ENCODE results near the gene TMEM214. TPM values are rescaled to one million over a fixed set of nuclear protein-coding genes. Genes with fewer than 3 reads are reported as not detected.

The TMEM214 gene
- polyA plus RNA-seq, 1 donor from 2014 or later = 10.3 TPM

DNA sequence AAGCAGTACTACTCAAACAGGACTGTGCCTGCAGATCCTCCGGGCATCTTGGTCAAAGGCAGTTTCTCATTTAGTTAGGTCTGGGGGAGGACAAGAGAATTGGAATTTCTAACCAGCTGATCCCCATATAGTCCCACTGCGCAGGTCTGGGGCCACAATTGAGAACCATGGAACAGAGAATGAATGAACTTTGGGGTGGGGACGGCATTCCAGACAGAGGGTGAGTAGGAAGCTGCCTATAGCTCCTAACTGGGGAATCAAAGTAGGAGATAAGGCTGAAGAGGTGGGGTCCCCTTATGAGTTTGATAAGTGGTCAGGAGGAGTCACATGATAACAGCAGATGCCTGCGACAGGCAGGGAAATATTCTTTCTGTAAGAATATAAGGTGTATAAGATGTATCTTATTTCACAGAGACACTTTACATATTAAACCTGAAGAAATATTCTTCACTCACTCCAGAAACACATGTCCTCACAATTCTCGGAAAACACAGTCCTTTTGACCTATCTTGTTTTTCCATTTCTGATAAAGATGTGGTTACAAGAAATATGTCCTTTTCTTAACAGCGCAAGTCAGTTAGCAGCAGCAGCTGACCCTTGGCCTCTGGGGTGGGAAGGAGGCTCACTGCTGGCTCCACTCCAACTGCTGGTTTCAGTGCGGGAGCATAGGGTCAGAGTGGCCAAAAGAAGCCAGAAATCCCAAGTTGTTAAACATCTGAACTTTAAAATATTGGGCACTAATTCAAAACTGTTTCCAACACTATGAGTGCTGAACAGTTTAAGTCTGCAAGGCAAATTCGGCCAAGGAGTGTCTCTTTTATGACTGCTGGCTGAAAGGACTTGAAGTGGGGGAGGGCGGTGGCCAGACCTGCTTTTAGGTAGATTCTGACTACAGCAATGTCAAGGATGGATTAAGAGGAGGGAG lies 12.6 kb upstream of the TMEM214 start:
- Histone ChIP-seq H3F3A (ENCODE audit: insufficient read depth, low read length, poor library complexity, severe bottlenecking) (no peaks in the 10 kb centered on the region), H3K36me3 (ENCODE audit: insufficient read depth, low read length) (peaks cover 4% of the 10 kb centered on the region), H3K79me2 (replicated peaks; ENCODE audit: insufficient read depth, low read length) (no peaks in the 10 kb centered on the region), H3K27ac (ENCODE audit: low read length) (no peak overlapping the region), H4K20me1 (ENCODE audit: insufficient read depth) (peaks cover 6% of the 10 kb centered on the region), H3K9me3 (ENCODE audit: low read length) (no peaks in the 10 kb centered on the region), H3K4me2 (ENCODE audit: low read length) (no peak overlapping the region), H3K9me2 (ENCODE audit: insufficient read depth, low read length) (no peaks in the 10 kb centered on the region), H3K27me3 (ENCODE audit: insufficient read depth, low read depth, low read length) (no peaks in the 10 kb centered on the region), H3K9ac (ENCODE audit: low read length) (no peak overlapping the region), H3K4me3 (ENCODE audit: low read length) (no peak overlapping the region), H2AFZ (ENCODE audit: low read depth, low read length) (no peak overlapping the region)
- no peak for TF ChIP-seq EP300 (conservative IDR thresholded peaks at IDR 0.05; ENCODE audit: poor library complexity, severe bottlenecking)
- no peak for TF ChIP-seq CTCF (IDR thresholded peaks at IDR 0.05; ENCODE audit: poor library complexity, severe bottlenecking)
- no peak for TF ChIP-seq EZH2 (IDR thresholded peaks at IDR 0.05; ENCODE audit: borderline replicate concordance, insufficient read depth, low read length, poor library complexity, severe bottlenecking)
- no peak for TF ChIP-seq POLR2AphosphoS5 (IDR thresholded peaks at IDR 0.05)
- TF ChIP-seq TAF1 (IDR thresholded peaks at IDR 0.05; ENCODE audit: low read depth) = no peak
- TF ChIP-seq MXI1 (conservative IDR thresholded peaks at IDR 0.05; ENCODE audit: poor library complexity, severe bottlenecking) = no peak
- TF ChIP-seq RAD21 (conservative IDR thresholded peaks at IDR 0.05) = no peak
- TF ChIP-seq, protein P1, sequence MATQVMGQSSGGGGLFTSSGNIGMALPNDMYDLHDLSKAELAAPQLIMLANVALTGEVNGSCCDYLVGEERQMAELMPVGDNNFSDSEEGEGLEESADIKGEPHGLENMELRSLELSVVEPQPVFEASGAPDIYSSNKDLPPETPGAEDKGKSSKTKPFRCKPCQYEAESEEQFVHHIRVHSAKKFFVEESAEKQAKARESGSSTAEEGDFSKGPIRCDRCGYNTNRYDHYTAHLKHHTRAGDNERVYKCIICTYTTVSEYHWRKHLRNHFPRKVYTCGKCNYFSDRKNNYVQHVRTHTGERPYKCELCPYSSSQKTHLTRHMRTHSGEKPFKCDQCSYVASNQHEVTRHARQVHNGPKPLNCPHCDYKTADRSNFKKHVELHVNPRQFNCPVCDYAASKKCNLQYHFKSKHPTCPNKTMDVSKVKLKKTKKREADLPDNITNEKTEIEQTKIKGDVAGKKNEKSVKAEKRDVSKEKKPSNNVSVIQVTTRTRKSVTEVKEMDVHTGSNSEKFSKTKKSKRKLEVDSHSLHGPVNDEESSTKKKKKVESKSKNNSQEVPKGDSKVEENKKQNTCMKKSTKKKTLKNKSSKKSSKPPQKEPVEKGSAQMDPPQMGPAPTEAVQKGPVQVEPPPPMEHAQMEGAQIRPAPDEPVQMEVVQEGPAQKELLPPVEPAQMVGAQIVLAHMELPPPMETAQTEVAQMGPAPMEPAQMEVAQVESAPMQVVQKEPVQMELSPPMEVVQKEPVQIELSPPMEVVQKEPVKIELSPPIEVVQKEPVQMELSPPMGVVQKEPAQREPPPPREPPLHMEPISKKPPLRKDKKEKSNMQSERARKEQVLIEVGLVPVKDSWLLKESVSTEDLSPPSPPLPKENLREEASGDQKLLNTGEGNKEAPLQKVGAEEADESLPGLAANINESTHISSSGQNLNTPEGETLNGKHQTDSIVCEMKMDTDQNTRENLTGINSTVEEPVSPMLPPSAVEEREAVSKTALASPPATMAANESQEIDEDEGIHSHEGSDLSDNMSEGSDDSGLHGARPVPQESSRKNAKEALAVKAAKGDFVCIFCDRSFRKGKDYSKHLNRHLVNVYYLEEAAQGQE (IDR thresholded peaks at IDR 0.05; ENCODE audit: borderline replicate concordance) = no peak
- TF ChIP-seq SMC3 (conservative IDR thresholded peaks at IDR 0.05; ENCODE audit: poor library complexity) = no peak

DNA sequence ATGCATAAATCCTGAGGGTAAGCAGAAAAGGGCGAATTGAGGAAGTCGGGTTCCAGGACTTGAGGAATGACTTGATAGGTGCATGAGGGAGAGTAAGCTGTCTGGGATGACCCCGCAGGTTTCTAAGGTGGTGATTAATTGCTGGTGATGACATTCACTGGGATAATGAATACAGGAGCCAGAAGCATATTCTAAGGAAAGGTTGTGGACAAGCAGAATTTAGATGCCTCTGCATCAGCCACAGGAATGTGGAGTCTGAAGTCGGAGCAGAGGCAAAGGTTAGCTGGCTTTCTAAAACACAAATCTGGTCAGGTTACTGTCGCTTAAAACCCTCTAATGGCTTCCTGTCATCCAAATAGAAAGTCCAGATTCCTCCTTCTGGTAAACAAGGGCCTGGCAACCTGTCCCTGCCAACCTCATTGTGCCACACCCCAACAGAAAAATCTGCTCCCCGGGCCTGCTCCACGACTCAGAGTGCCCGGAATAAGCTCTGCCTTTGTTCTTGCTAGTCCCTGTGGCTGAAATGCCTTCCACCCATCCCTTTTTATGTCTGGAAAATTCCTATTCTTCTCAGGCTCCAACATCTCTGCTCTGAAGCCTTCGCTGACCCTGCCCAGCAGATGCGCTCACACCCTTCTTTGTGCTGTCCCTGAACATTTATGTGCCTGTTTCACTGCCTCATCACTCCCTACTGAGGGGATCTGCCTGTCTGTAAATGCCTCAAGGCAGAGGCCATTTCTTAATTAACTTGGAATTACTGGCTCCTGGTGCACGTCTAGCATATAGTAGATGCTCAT lies 11.3 kb upstream of the TMEM214 start:
- no peak overlapping the region for H3K4me3 ChIP-seq (ENCODE audit: low read length)
- no peaks in the 10 kb centered on the region for H3K9me2 ChIP-seq (ENCODE audit: insufficient read depth, low read length)
- H2AFZ ChIP-seq (ENCODE audit: low read depth, low read length) = no peak overlapping the region
- H3K9me3 ChIP-seq (ENCODE audit: low read length) = no peaks in the 10 kb centered on the region
- H3K79me2 ChIP-seq (replicated peaks; ENCODE audit: insufficient read depth, low read length) = no peaks in the 10 kb centered on the region
- peaks cover 6% of the 10 kb centered on the region for H4K20me1 ChIP-seq (ENCODE audit: insufficient read depth)
- TF ChIP-seq, protein P1 (IDR thresholded peaks at IDR 0.05; ENCODE audit: borderline replicate concordance) = no peak
- TF ChIP-seq TAF1 (IDR thresholded peaks at IDR 0.05; ENCODE audit: low read depth) (no peak), MXI1 (conservative IDR thresholded peaks at IDR 0.05; ENCODE audit: poor library complexity, severe bottlenecking) (no peak), CTCF (IDR thresholded peaks at IDR 0.05; ENCODE audit: poor library complexity, severe bottlenecking) (no peak), EZH2 (IDR thresholded peaks at IDR 0.05; ENCODE audit: borderline replicate concordance, insufficient read depth, low read length, poor library complexity, severe bottlenecking) (no peak), POLR2AphosphoS5 (IDR thresholded peaks at IDR 0.05) (no peak), RAD21 (conservative IDR thresholded peaks at IDR 0.05) (no peak), EP300 (conservative IDR thresholded peaks at IDR 0.05; ENCODE audit: poor library complexity, severe bottlenecking) (no peak), SMC3 (conservative IDR thresholded peaks at IDR 0.05; ENCODE audit: poor library complexity) (no peak)
- no peak overlapping the region for H3K9ac ChIP-seq (ENCODE audit: low read length)
- no peak overlapping the region for H3K4me2 ChIP-seq (ENCODE audit: low read length)
- no peak overlapping the region for H3K27ac ChIP-seq (ENCODE audit: low read length)
- H3K36me3 ChIP-seq (ENCODE audit: insufficient read depth, low read length) = peaks cover 4% of the 10 kb centered on the region
- no peaks in the 10 kb centered on the region for H3F3A ChIP-seq (ENCODE audit: insufficient read depth, low read length, poor library complexity, severe bottlenecking)
- H3K27me3 ChIP-seq (ENCODE audit: insufficient read depth, low read depth, low read length) = no peaks in the 10 kb centered on the region
